ENCODE results near the gene PDIA6. TPM values are rescaled to one million over a fixed set of nuclear protein-coding genes. Genes with fewer than 3 reads are reported as not detected.

PDIA6 gene
- total and polyA plus RNA-seq, 2 of the 4 experiments (the other 2 are of a cell fraction): 204 to 349 TPM

- Histone ChIP-seq H3K36me3 (ENCODE audit: control insufficient read depth, insufficient read depth, low read length) (no peaks in the 10 kb centered on the region), H3K56ac (ENCODE audit: extremely low read depth, insufficient read depth, low read length) (no peak overlapping the region)
Observed at GRCh38 chr2:10845640-10846039, 33.1 kb upstream of the PDIA6 start.

More at GRCh38 chr2:10845640-10846039, 33.1 kb upstream of the PDIA6 start:
- POLR2A ChIA-PET (ENCODE audit: unreplicated experiment): no interaction called here
- Histone ChIP-seq H4K20me1 (ENCODE audit: insufficient read depth, low read length) (no peaks in the 10 kb centered on the region), H2AK5ac (ENCODE audit: low read depth, low read length) (no peak overlapping the region), H4K8ac (ENCODE audit: low read depth in 2 of 2, low read length in 2 of 2) (no peak overlapping the region), H3K79me1 (ENCODE audit: low read depth in 1 of 2, low read length in 2 of 2) (no peaks in the 10 kb centered on the region), H2BK15ac (ENCODE audit: low read depth, low read length) (no peak overlapping the region), H2BK120ac (ENCODE audit: low read depth, low read length) (no peak overlapping the region), H2BK5ac (ENCODE audit: low read depth, low read length, poor library complexity, severe bottlenecking) (no peak overlapping the region), H2BK20ac (ENCODE audit: low read depth, low read length) (no peak overlapping the region), H3K14ac (replicated peaks; ENCODE audit: low read depth, low read length) (no peak overlapping the region), H3K9ac (ENCODE audit: low read depth, low read length) (no peak overlapping the region), H2AK9ac (replicated peaks; ENCODE audit: low read depth, low read length, poor library complexity) (no peak overlapping the region), H3K27me3 (ENCODE audit: control insufficient read depth, insufficient read depth, low read length) (peaks cover 10% of the 10 kb centered on the region; the same call in 1 of the 2 replicates), H3K27ac (ENCODE audit: insufficient read depth, low read length) (no peak overlapping the region), H4K5ac (ENCODE audit: low read depth, low read length) (no peak overlapping the region), H3K4me3 (ENCODE audit: insufficient read depth, low read depth, low read length) (no peak overlapping the region), H3K4ac (ENCODE audit: low read depth, low read length) (no peak overlapping the region), H3K9me3 (ENCODE audit: control insufficient read depth, insufficient read depth, low read length) (peaks cover 19% of the 10 kb centered on the region), H3K4me2 (ENCODE audit: low read depth, low read length) (no peak overlapping the region), H3K18ac (ENCODE audit: low read depth, low read length) (no peak overlapping the region), H4K91ac (ENCODE audit: insufficient read depth, low read depth, low read length) (no peak overlapping the region), H3K4me1 (ENCODE audit: control insufficient read depth, insufficient read depth, low read length) (no peaks in the 10 kb centered on the region), H3K23ac (ENCODE audit: low read depth, low read length) (no peak overlapping the region), H2AFZ (replicated peaks; ENCODE audit: low read length, poor library complexity) (no peak overlapping the region), H3K9me1 (ENCODE audit: insufficient read depth, low read length) (no peaks in the 10 kb centered on the region)
- dilution Hi-C loops (cut with HindIII; ENCODE audit: low sequenced_read_pairs, unreplicated experiment): no loop called here
- CTCF ChIA-PET: no interaction called here
- ATAC-seq (ENCODE audit: low read depth): no peak
- TF ChIP-seq BHLHE40 (IDR thresholded peaks at IDR 0.05; ENCODE audit: low read depth, low read length): no peak
- no peak for TF ChIP-seq CEBPB (IDR thresholded peaks at IDR 0.05; ENCODE audit: low read depth, low read length)
- TF ChIP-seq RCOR1 (IDR thresholded peaks at IDR 0.05; ENCODE audit: insufficient replicate concordance, low read length): no peak
- no peak for TF ChIP-seq CHD1 (IDR thresholded peaks at IDR 0.05; ENCODE audit: low read depth, low read length)
- TF ChIP-seq, protein P1, sequence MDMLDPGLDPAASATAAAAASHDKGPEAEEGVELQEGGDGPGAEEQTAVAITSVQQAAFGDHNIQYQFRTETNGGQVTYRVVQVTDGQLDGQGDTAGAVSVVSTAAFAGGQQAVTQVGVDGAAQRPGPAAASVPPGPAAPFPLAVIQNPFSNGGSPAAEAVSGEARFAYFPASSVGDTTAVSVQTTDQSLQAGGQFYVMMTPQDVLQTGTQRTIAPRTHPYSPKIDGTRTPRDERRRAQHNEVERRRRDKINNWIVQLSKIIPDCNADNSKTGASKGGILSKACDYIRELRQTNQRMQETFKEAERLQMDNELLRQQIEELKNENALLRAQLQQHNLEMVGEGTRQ (IDR thresholded peaks at IDR 0.05; ENCODE audit: low read depth, low read length): no peak
- TF ChIP-seq NFE2L2 (IDR thresholded peaks at IDR 0.05; ENCODE audit: low read depth, low read length): no peak
- no peak for TF ChIP-seq RAD21 (IDR thresholded peaks at IDR 0.05; ENCODE audit: low read length)
- no peak for TF ChIP-seq RFX5 (IDR thresholded peaks at IDR 0.05; ENCODE audit: low read depth, low read length)
- TF ChIP-seq CTCF (conservative IDR thresholded peaks at IDR 0.05; ENCODE audit: low read depth, low read length): no peak
- no peak for TF ChIP-seq MAFK (IDR thresholded peaks at IDR 0.05; ENCODE audit: low read depth, low read length)
- no peak for TF ChIP-seq FOS (IDR thresholded peaks at IDR 0.05; ENCODE audit: low read depth, low read length)
- TF ChIP-seq ELK1 (IDR thresholded peaks at IDR 0.05; ENCODE audit: borderline replicate concordance, low read depth, low read length): no peak
- TF ChIP-seq SMC3 (IDR thresholded peaks at IDR 0.05; ENCODE audit: low read depth, low read length): no peak
- TF ChIP-seq MAZ (IDR thresholded peaks at IDR 0.05; ENCODE audit: borderline replicate concordance, low read depth, low read length): no peak
- TF ChIP-seq POLR2A (IDR thresholded peaks at IDR 0.05; ENCODE audit: low read depth, low read length): no peak
- TF ChIP-seq MXI1 (IDR thresholded peaks at IDR 0.05; ENCODE audit: borderline replicate concordance, low read depth, low read length): no peak
- BruUV-seq (replicated peaks): no TSS peak
- WGBS, 2 experiments (ENCODE audit: extremely low coverage in 2 of 2, insufficient read length in 1 of 2): 79% methylated on average over 3 of the region's 4 CpGs; no CpG with 5 or more reads in 1 of the 2 experiments
- in situ Hi-C loops (cut with MboI; ENCODE audit: low sequenced_read_pairs): no loop called here
- intact Hi-C loops (cut with micrococcal nuclease): no loop called here
- no peak for DNase-seq
